Measurements from ENCODE around the gene SEMA3D. TPM values are rescaled to one million over a fixed set of nuclear protein-coding genes. Genes with fewer than 3 reads are reported as not detected.

The SEMA3D gene
- total and polyA plus RNA-seq, 2 donors (not counting 1 experiment from before 2014, with no cell fraction given) = 0.46 to 0.59 TPM

GRCh38 chr7:85125176-85125575, 61.7 kb downstream of the SEMA3D start:
- Mint-ChIP-seq H3K27me3 (no peaks in the 10 kb centered on the region), H3K27ac (no peak overlapping the region), H3K9me3 (ENCODE audit: insufficient read depth) (no peaks in the 10 kb centered on the region), H3K4me3 (no peak overlapping the region), H3K4me1 (no peaks in the 10 kb centered on the region)
- ATAC-seq (ENCODE audit: low read depth) (no peak), DNase-seq (no peak)
- Histone ChIP-seq H4K20me1 (ENCODE audit: control insufficient read depth, insufficient read depth, low read length, poor library complexity, severe bottlenecking) (no peaks in the 10 kb centered on the region), H3K9me3 (ENCODE audit: control extremely low read depth in 1 of 3, control insufficient read depth in 2 of 3, insufficient read depth in 1 of 3, low read length in 2 of 3) (no peaks in the 10 kb centered on the region), H3K36me3 (replicated peaks in 1 of 2; ENCODE audit: control extremely low read depth in 1 of 2, control insufficient read depth in 1 of 2, extremely low read depth in 1 of 2, insufficient read depth in 2 of 2, low read length in 1 of 2) (no peaks in the 10 kb centered on the region), H3K27me3 (replicated peaks in 1 of 4; ENCODE audit: control extremely low read depth in 1 of 4, control insufficient read depth in 3 of 4, insufficient read depth in 4 of 4, low read length in 3 of 4) (no peaks in the 10 kb centered on the region), H3K79me2 (ENCODE audit: control insufficient read depth, insufficient read depth, low read length) (no peaks in the 10 kb centered on the region), H3K4me1 (ENCODE audit: control insufficient read depth in 2 of 2, insufficient read depth in 2 of 2, low read length in 2 of 2) (no peaks in the 10 kb centered on the region), H3K4me2 (replicated peaks; ENCODE audit: low read depth, low read length, poor library complexity, severe bottlenecking) (no peak overlapping the region), H2AFZ (ENCODE audit: insufficient read depth, low read depth, low read length, poor library complexity, severe bottlenecking) (no peak overlapping the region), H3K9ac (ENCODE audit: low read length) (no peak overlapping the region), H3K27ac (ENCODE audit: low read length in 2 of 2) (no peak overlapping the region), H3K4me3 (ENCODE audit: control extremely low read depth in 1 of 5, extremely low read depth in 1 of 5, insufficient read depth in 1 of 5, low read depth in 2 of 5, low read length in 4 of 5) (no peak overlapping the region)
- POLR2A ChIA-PET = no interaction called here
- TF ChIP-seq EZH2 (IDR thresholded peaks at IDR 0.05; ENCODE audit: borderline replicate concordance, insufficient read depth, low read depth, low read length, poor library complexity, severe bottlenecking) (no peak), CTCF (IDR thresholded peaks at IDR 0.05) (no peak)
- CTCF ChIA-PET = no interaction called here
- intact Hi-C loops (cut with micrococcal nuclease) = no loop called here
- WGBS (ENCODE audit: insufficient coverage) = no CpG with 5 or more reads among the region's 4 CpGs

DNA sequence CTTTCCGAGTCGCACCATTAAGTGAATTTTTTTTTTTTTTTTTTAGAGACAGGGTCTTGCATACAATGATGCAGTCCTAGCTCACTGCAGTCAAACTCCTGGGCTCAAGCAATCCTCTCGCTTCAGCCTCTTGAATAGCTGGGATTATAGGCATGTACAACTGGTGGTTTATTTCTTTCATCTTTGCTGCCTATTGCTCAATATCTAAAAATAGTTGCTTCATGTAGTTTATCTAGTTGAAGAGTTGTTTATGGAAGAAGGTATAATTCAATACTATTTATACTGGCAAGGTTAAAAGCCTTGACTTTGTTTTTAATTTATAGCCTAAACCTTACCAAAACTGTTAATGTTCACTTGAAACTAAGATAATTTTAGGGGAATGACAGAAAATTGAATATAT, 66.9 kb downstream of the SEMA3D start:
- ChIA-PET POLR2A (no interaction called here), CTCF (no interaction called here)
- no peaks in the 10 kb centered on the region for H3K27me3 Mint-ChIP-seq

More for the DNA sequence above, 66.9 kb downstream of the SEMA3D start:
- no peaks in the 10 kb centered on the region for H3K79me2 ChIP-seq (ENCODE audit: control insufficient read depth, insufficient read depth, low read length)
- no peak overlapping the region for H3K4me3 ChIP-seq (ENCODE audit: control extremely low read depth in 1 of 5, extremely low read depth in 1 of 5, insufficient read depth in 1 of 5, low read depth in 2 of 5, low read length in 4 of 5)
- H3K4me2 ChIP-seq (replicated peaks; ENCODE audit: low read depth, low read length, poor library complexity, severe bottlenecking) = no peak overlapping the region
- no peak overlapping the region for H3K27ac ChIP-seq (ENCODE audit: low read length in 2 of 2)
- H3K4me1 ChIP-seq (ENCODE audit: control insufficient read depth in 2 of 2, insufficient read depth in 2 of 2, low read length in 2 of 2) = no peaks in the 10 kb centered on the region
- H3K36me3 ChIP-seq (replicated peaks in 1 of 2; ENCODE audit: control extremely low read depth in 1 of 2, control insufficient read depth in 1 of 2, extremely low read depth in 1 of 2, insufficient read depth in 2 of 2, low read length in 1 of 2) = no peaks in the 10 kb centered on the region
- TF ChIP-seq CTCF (IDR thresholded peaks at IDR 0.05) (no peak), EZH2 (IDR thresholded peaks at IDR 0.05; ENCODE audit: borderline replicate concordance, insufficient read depth, low read depth, low read length, poor library complexity, severe bottlenecking) (no peak)
- H3K4me1 Mint-ChIP-seq = no peaks in the 10 kb centered on the region
- H3K4me3 Mint-ChIP-seq = no peak overlapping the region
- no peaks in the 10 kb centered on the region for H3K9me3 Mint-ChIP-seq (ENCODE audit: insufficient read depth)
- H3K9ac ChIP-seq (ENCODE audit: low read length) = no peak overlapping the region
- H4K20me1 ChIP-seq (ENCODE audit: control insufficient read depth, insufficient read depth, low read length, poor library complexity, severe bottlenecking) = no peaks in the 10 kb centered on the region
- no peaks in the 10 kb centered on the region for H3K9me3 ChIP-seq (ENCODE audit: control extremely low read depth in 1 of 3, control insufficient read depth in 2 of 3, insufficient read depth in 1 of 3, low read length in 2 of 3)
- intact Hi-C loops (cut with micrococcal nuclease) = no loop called here
- no peak for DNase-seq
- no peak for ATAC-seq (ENCODE audit: low read depth)
- no peaks in the 10 kb centered on the region for H3K27me3 ChIP-seq (replicated peaks in 1 of 4; ENCODE audit: control extremely low read depth in 1 of 4, control insufficient read depth in 3 of 4, insufficient read depth in 4 of 4, low read length in 3 of 4)
- WGBS (ENCODE audit: insufficient coverage) = 100% methylated on average over 1 of the region's 3 CpGs
- no peak overlapping the region for H3K27ac Mint-ChIP-seq
- H2AFZ ChIP-seq (ENCODE audit: insufficient read depth, low read depth, low read length, poor library complexity, severe bottlenecking) = no peak overlapping the region

All from B cell (primary cell).